ENCODE data around the gene UNK. TPM values are rescaled to one million over a fixed set of nuclear protein-coding genes. Genes with fewer than 3 reads are reported as not detected.
A peak's percentile ranks its signal among the peaks of the same experiment; 100 is the strongest.

The UNK gene
- total RNA-seq, 1 experiment from 2014 or later: 27.8 TPM

- peaks cover 15% of the 10 kb centered on the region; the same call in 1 of the 2 replicates for H3K36me3 ChIP-seq (ENCODE audit: low read depth)
- no peaks in the 10 kb centered on the region for H3K27me3 ChIP-seq (ENCODE audit: insufficient read depth, low read depth)
- intact Hi-C loops (cut with micrococcal nuclease; ENCODE audit: unreplicated experiment): loop anchor here (1.0 to 5.0 kb wide), 5 partner anchors 10 to 137 kb away; partner anchors contain the start of genes TRIM47, UNK and WBP2
- peak overlapping the region; percentile 79 for H3K4me2 ChIP-seq
- CTCF ChIA-PET: interaction anchor here (0.6 to 1.9 kb wide), 9 partner anchors 10 to 80 kb away, joined by 3 to 17 read pairs (median 5); partner anchors contain the start of genes GALK1, TRIM65 and WBP2
- POLR2A ChIA-PET (ENCODE audit: unreplicated experiment): interaction anchor here (0.5 to 2.4 kb wide), 14 partner anchors 10 to 510 kb away, joined by 3 to 24 read pairs (median 6); partner anchors contain the start of gene WBP2
- peak; percentile 89 to 93 for DNase-seq
- no peaks in the 10 kb centered on the region for H3K9me3 ChIP-seq (ENCODE audit: insufficient read depth, low read depth)
- H3K79me2 ChIP-seq (ENCODE audit: low read depth): no peaks in the 10 kb centered on the region
- H3K4me3 ChIP-seq: peak overlapping the region; percentile 40; the same call in 1 of the 2 replicates
- BruUV-seq (replicated peaks): TSS peak; percentile 65
- no peaks in the 10 kb centered on the region for H4K20me1 ChIP-seq (ENCODE audit: insufficient read depth)
- TF ChIP-seq CTCF (conservative IDR thresholded peaks at IDR 0.05) (peak; percentile 92), EZH2 (IDR thresholded peaks at IDR 0.05; ENCODE audit: low read depth) (no peak)
- peaks cover 51% of the 10 kb centered on the region for H3K4me1 ChIP-seq (replicated peaks; ENCODE audit: insufficient read depth)
- H3F3A ChIP-seq (ENCODE audit: insufficient read depth, low read depth): peaks cover 30% of the 10 kb centered on the region
- peak overlapping the region; percentile 96 for H3K27ac ChIP-seq
- H2AFZ ChIP-seq: no peak overlapping the region
- H3K9me2 ChIP-seq (ENCODE audit: insufficient read depth): no peaks in the 10 kb centered on the region
Measured at GRCh38 chr17:75845058-75845711, 60.6 kb downstream of the UNK start.

- H3K4me2 ChIP-seq: peak overlapping the region; percentile 79
- H3K36me3 ChIP-seq (ENCODE audit: low read depth): peaks cover 22% of the 10 kb centered on the region; the same call in 1 of the 2 replicates
- no peaks in the 10 kb centered on the region for H4K20me1 ChIP-seq (ENCODE audit: insufficient read depth)
- ChIA-PET POLR2A (ENCODE audit: unreplicated experiment) (interaction anchor here (0.5 to 2.4 kb wide), 14 partner anchors 9 to 509 kb away, joined by 3 to 24 read pairs (median 9); partner anchors contain the start of gene WBP2), CTCF (interaction anchor here (0.6 to 1.9 kb wide), 9 partner anchors 9 to 81 kb away, joined by 3 to 17 read pairs (median 4); partner anchors contain the start of genes GALK1, TRIM65 and WBP2)
- no peak for TF ChIP-seq CTCF (conservative IDR thresholded peaks at IDR 0.05)
- TF ChIP-seq EZH2 (IDR thresholded peaks at IDR 0.05; ENCODE audit: low read depth): no peak
- peaks cover 30% of the 10 kb centered on the region for H3F3A ChIP-seq (ENCODE audit: insufficient read depth, low read depth)
- no peaks in the 10 kb centered on the region for H3K9me3 ChIP-seq (ENCODE audit: insufficient read depth, low read depth)
- H3K9me2 ChIP-seq (ENCODE audit: insufficient read depth): no peaks in the 10 kb centered on the region
- H3K79me2 ChIP-seq (ENCODE audit: low read depth): peaks cover 2% of the 10 kb centered on the region; the same call in 1 of the 2 replicates
- H3K27me3 ChIP-seq (ENCODE audit: insufficient read depth, low read depth): no peaks in the 10 kb centered on the region
- H2AFZ ChIP-seq: no peak overlapping the region
- peaks cover 51% of the 10 kb centered on the region for H3K4me1 ChIP-seq (replicated peaks; ENCODE audit: insufficient read depth)
- DNase-seq: peak; percentile 74 to 84
- no TSS peak for BruUV-seq (replicated peaks)
- H3K4me3 ChIP-seq: no peak overlapping the region; the same call in 1 of the 2 replicates
- intact Hi-C loops (cut with micrococcal nuclease; ENCODE audit: unreplicated experiment): loop anchor here (1.0 to 5.0 kb wide), 5 partner anchors 9 to 136 kb away; partner anchors contain the start of genes TRIM47, UNK and WBP2
- H3K27ac ChIP-seq: peak overlapping the region; percentile 96
Measured at GRCh38 chr17:75845933-75846691, 61.5 kb downstream of the UNK start.
